ENCODE measurements around the gene MYCN. TPM values are rescaled to one million over a fixed set of nuclear protein-coding genes. Genes with fewer than 3 reads are reported as not detected.
"Not testable (repeated sequence)": the region's sequence is repeated elsewhere in the genome, so short reads cannot be mapped to it uniquely, and the experiment has no call there.

MYCN gene
- total RNA-seq, 1 experiment from 2014 or later: 54.4 TPM

DNA sequence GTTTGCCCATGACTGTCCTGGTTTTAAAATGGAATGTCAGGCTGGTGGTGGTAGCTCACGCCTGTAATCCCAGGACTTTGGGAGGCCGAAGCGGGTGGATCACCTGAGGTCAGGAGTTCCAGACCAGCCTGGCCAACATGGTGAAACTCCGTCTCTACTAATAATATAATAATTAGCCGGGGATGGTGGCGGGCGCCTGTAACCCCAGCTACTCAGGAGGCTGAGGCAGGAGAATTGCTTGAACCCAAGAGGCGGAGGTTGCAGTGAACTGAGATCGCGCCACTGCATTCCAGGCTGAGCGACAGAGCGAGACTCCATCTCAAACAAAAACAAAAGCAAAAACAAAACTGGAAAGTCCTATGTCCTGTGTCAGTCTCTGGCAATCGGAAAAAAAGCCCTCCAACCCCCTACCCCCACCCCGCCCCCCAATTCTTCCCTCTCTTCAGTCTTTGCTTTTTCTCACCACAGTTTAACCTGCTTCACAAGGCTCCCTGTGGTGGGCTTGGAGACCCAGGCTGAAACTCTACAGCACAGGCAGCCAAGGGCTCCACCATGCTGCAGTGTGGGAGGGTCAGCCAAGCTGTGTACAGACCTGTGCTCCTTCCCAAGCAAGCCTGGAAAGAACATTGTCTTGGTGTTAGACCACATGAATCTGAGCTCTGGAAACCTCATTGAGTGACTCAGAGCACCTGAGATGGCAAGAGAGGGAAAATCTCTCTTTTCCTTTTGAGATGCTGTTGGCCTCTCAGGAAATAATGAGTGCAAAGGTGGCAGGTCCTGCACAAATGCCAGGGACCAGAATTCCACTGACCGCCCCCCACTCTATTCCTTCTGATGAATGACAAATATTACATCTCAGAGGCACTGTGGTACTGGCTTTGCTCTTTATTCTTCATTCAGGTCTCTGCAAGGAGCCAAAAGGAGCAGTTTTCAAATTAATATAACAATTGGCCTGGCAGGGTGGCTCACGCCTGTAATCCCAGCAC, 16.7 kb downstream of the MYCN start:
- intact Hi-C loops (cut with micrococcal nuclease; ENCODE audit: unreplicated experiment): no loop called here
- ChIA-PET POLR2A (no interaction called here), CTCF (no interaction called here)
- Mint-ChIP-seq H3K27me3 (ENCODE audit: insufficient read depth, unreplicated experiment) (no peaks in the 10 kb centered on the region), H3K4me3 (ENCODE audit: unreplicated experiment) (no peak overlapping the region), H3K36me3 (ENCODE audit: insufficient read depth, unreplicated experiment) (no peaks in the 10 kb centered on the region), H3K4me1 (ENCODE audit: low read depth, unreplicated experiment) (peaks cover 7% of the 10 kb centered on the region), H3K9me3 (ENCODE audit: unreplicated experiment) (no peaks in the 10 kb centered on the region), H3K27ac (ENCODE audit: unreplicated experiment) (no peak overlapping the region)
- Histone ChIP-seq H3K27me3 (replicated peaks; ENCODE audit: control insufficient read depth, insufficient read depth, low read length) (no peaks in the 10 kb centered on the region), H3K4me1 (peaks cover 6% of the 10 kb centered on the region; the same call in 1 of the 2 replicates), H3K9me3 (no peaks in the 10 kb centered on the region), H3K36me3 (ENCODE audit: control insufficient read depth, insufficient read depth, low read length) (no peaks in the 10 kb centered on the region), H3K4me3 (ENCODE audit: low read depth, low read length) (no peak overlapping the region)
- no peak for DNase-seq
- no TSS peak for BruUV-seq (replicated peaks)
- TF ChIP-seq, protein P1, sequence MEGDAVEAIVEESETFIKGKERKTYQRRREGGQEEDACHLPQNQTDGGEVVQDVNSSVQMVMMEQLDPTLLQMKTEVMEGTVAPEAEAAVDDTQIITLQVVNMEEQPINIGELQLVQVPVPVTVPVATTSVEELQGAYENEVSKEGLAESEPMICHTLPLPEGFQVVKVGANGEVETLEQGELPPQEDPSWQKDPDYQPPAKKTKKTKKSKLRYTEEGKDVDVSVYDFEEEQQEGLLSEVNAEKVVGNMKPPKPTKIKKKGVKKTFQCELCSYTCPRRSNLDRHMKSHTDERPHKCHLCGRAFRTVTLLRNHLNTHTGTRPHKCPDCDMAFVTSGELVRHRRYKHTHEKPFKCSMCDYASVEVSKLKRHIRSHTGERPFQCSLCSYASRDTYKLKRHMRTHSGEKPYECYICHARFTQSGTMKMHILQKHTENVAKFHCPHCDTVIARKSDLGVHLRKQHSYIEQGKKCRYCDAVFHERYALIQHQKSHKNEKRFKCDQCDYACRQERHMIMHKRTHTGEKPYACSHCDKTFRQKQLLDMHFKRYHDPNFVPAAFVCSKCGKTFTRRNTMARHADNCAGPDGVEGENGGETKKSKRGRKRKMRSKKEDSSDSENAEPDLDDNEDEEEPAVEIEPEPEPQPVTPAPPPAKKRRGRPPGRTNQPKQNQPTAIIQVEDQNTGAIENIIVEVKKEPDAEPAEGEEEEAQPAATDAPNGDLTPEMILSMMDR (IDR thresholded peaks at IDR 0.05; ENCODE audit: insufficient read depth in 1 of 2, low read depth in 1 of 2, low read length in 1 of 2, severe bottlenecking in 1 of 2, unreplicated experiment in 1 of 2): no peak

DNA sequence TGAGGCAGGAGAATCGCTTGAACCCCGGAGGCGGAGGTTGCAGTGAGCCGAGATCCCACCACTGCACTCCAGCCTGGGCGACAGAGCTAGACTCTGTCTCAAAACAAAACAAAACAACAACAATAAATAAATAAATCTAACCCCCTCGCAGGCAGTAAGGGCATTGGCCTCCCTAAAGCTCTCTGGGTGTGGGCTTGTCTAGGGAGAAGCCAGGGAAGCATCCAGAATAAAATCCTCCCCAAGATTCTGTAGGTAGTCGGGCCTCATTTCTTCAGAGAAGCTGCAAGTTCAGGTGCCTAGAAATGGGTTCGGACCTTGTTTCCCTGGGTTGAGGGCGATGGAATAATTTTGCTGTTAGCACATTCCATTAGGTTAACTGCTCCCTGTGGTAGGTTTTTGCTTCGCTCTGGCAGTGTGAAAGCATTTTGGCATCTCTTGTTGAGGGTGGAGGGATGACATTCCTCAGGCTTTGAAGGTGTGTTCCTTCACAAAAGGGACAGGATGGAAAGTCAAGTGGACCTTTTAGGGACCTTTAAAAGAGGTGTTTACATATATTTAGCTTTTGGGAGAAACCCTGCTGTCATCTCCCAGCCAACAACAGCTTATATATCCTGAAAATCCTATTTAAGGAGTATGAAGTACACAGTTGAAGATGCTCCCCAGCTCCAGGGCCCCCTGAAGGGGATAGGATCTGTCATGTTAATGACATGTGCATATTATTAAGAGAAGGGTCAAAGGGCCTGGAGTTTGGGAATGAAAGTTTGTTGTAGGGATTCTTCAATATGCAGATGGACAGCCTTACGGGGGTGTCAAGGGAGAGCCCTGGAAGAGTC, 17.7 kb downstream of the MYCN start:
- Histone ChIP-seq H3K9me3 (no peaks in the 10 kb centered on the region), H3K4me3 (ENCODE audit: low read depth, low read length) (no peak overlapping the region), H3K4me1 (peaks cover 6% of the 10 kb centered on the region; the same call in 1 of the 2 replicates), H3K36me3 (ENCODE audit: control insufficient read depth, insufficient read depth, low read length) (no peaks in the 10 kb centered on the region), H3K27me3 (replicated peaks; ENCODE audit: control insufficient read depth, insufficient read depth, low read length) (no peaks in the 10 kb centered on the region)
- ChIA-PET CTCF (no interaction called here), POLR2A (no interaction called here)
- Mint-ChIP-seq H3K4me1 (ENCODE audit: low read depth, unreplicated experiment) (peaks cover 5% of the 10 kb centered on the region), H3K9me3 (ENCODE audit: unreplicated experiment) (no peaks in the 10 kb centered on the region), H3K4me3 (ENCODE audit: unreplicated experiment) (no peak overlapping the region), H3K36me3 (ENCODE audit: insufficient read depth, unreplicated experiment) (no peaks in the 10 kb centered on the region), H3K27ac (ENCODE audit: unreplicated experiment) (no peak overlapping the region), H3K27me3 (ENCODE audit: insufficient read depth, unreplicated experiment) (no peaks in the 10 kb centered on the region)
- DNase-seq: no peak
- BruUV-seq (replicated peaks): no TSS peak
- intact Hi-C loops (cut with micrococcal nuclease; ENCODE audit: unreplicated experiment): no loop called here
- TF ChIP-seq, protein P1 (IDR thresholded peaks at IDR 0.05; ENCODE audit: insufficient read depth in 1 of 2, low read depth in 1 of 2, low read length in 1 of 2, severe bottlenecking in 1 of 2, unreplicated experiment in 1 of 2): no peak

DNA sequence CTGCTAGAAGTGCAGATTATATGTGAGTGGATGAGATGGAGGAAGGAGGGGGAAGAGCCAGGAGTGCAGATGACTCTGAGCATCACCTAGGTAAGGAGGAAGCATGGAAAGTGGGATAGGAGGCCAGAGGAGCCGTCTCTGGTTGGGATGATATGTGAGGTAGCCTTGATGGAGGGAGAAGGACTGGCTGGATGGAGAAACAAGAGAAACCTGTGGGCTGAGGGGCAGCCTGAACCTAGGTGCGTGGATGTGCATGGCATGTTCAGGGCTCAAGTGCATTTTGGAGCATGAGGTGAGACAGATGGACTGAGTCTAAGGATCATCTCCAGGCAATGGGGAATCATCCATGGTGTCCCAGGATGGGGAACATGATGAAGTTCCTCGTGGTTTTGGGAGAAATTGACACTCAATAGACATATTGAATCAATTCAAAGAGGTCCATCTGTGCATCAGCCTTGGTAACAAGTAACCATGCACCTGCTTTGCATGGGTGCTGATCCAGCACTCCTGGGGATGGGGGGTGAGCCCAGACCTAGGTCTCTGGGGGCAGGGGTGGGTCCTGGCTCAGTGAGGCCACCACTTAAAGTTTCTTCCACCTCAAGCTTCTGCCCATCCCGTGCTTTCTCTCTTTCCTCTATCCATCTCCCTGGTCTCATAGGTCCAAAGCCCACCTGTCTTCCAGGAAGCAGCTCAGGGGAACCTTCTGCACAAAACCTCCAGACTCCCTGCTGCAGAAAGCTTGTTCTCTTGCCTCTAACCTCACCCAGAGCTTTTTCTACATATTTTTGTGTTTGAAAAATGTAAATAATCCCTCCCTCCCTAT, 19.2 kb downstream of the MYCN start:
- Mint-ChIP-seq H3K27me3 (ENCODE audit: insufficient read depth, unreplicated experiment) (no peaks in the 10 kb centered on the region), H3K36me3 (ENCODE audit: insufficient read depth, unreplicated experiment) (no peaks in the 10 kb centered on the region), H3K9me3 (ENCODE audit: unreplicated experiment) (no peaks in the 10 kb centered on the region), H3K27ac (ENCODE audit: unreplicated experiment) (no peak overlapping the region), H3K4me1 (ENCODE audit: low read depth, unreplicated experiment) (no peaks in the 10 kb centered on the region), H3K4me3 (ENCODE audit: unreplicated experiment) (no peak overlapping the region)
- DNase-seq: no peak
- no peaks in the 10 kb centered on the region for H3K36me3 ChIP-seq (ENCODE audit: control insufficient read depth, insufficient read depth, low read length)
- POLR2A ChIA-PET: no interaction called here
- CTCF ChIA-PET: no interaction called here
- intact Hi-C loops (cut with micrococcal nuclease; ENCODE audit: unreplicated experiment): no loop called here
- no peaks in the 10 kb centered on the region for H3K9me3 ChIP-seq
- no peak overlapping the region for H3K4me3 ChIP-seq (ENCODE audit: low read depth, low read length)
- no peaks in the 10 kb centered on the region for H3K27me3 ChIP-seq (replicated peaks; ENCODE audit: control insufficient read depth, insufficient read depth, low read length)
- TF ChIP-seq, protein P1 (IDR thresholded peaks at IDR 0.05; ENCODE audit: insufficient read depth in 1 of 2, low read depth in 1 of 2, low read length in 1 of 2, severe bottlenecking in 1 of 2, unreplicated experiment in 1 of 2): no peak
- no TSS peak for BruUV-seq (replicated peaks)
- peaks cover 6% of the 10 kb centered on the region; the same call in 1 of the 2 replicates for H3K4me1 ChIP-seq

DNA sequence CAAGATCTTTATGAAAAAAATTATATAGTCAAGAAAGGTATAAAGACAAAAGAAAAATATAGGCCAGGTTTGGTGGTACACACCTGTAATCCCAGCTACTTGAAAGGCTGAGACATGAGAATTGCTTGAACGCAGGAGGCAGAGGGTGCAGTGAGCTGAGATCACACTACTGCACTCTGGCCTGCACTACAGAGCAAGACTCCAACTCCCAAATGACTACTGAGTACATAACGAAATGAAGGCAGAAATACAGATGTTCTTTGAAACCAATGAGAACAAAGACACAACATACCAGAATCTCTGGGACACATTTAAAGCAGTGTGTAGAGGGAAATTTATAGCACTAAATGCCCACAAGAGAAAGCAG, 19.8 kb downstream of the MYCN start:
- H3K4me1 ChIP-seq; H3K36me3 ChIP-seq (ENCODE audit: control insufficient read depth, insufficient read depth, low read length); H3K36me3 Mint-ChIP-seq (ENCODE audit: insufficient read depth, unreplicated experiment); H3K27ac Mint-ChIP-seq (ENCODE audit: unreplicated experiment); H3K27me3 ChIP-seq (replicated peaks; ENCODE audit: control insufficient read depth, insufficient read depth, low read length); H3K9me3 ChIP-seq; H3K9me3 Mint-ChIP-seq (ENCODE audit: unreplicated experiment); DNase-seq; H3K4me3 Mint-ChIP-seq (ENCODE audit: unreplicated experiment); H3K4me1 Mint-ChIP-seq (ENCODE audit: low read depth, unreplicated experiment); BruUV-seq (replicated peaks); CTCF ChIA-PET; H3K4me3 ChIP-seq (ENCODE audit: low read depth, low read length); H3K27me3 Mint-ChIP-seq (ENCODE audit: insufficient read depth, unreplicated experiment); POLR2A ChIA-PET; intact Hi-C loops (cut with micrococcal nuclease; ENCODE audit: unreplicated experiment): not testable (repeated sequence)

Data from Caco-2 (cell line).